Stomach smooth muscle (tissue), 2 donors: ENCODE measurements around the gene CTSL.

Experiments used
- H3K27ac ChIP-seq: one replicate; pipeline ENCODE4 v1.7.0; 2013; ENCODE audit warnings: mild to moderate bottlenecking, low read length, inconsistent platforms
- H3K27me3 ChIP-seq, 2 donors: one replicate each; pipeline ENCODE4 v1.7.0; 2013; ENCODE audit warnings: low read length in 2 of 2; ENCODE audit not compliant: insufficient read depth in 2 of 2, control insufficient read depth in 1 of 2
- H3K36me3 ChIP-seq, 2 donors: one replicate each; pipeline ENCODE4 v1.7.0; 2013; ENCODE audit warnings: low read length in 2 of 2; ENCODE audit not compliant: control insufficient read depth in 2 of 2, insufficient read depth in 2 of 2
- H3K4me1 ChIP-seq: one replicate; pipeline ENCODE4 v1.7.0; 2013; ENCODE audit warnings: low read length; ENCODE audit not compliant: control insufficient read depth, insufficient read depth
- H3K4me3 ChIP-seq, 2 donors: one replicate each; pipeline ENCODE4 v1.7.0; 2013; ENCODE audit warnings: low read length in 2 of 2
- H3K9ac ChIP-seq, 2 donors: one replicate each; pipeline ENCODE4 v1.7.0; 2013; ENCODE audit warnings: low read length in 2 of 2, mild to moderate bottlenecking in 1 of 2
- H3K9me3 ChIP-seq, 2 donors: one replicate each; pipeline ENCODE4 v1.7.0; 2013; ENCODE audit warnings: low read length in 2 of 2; ENCODE audit not compliant: control insufficient read depth in 2 of 2
- donor health status: healthy.
- donor health status: Pancreatic carcinoma.

CTSL gene

DNA sequence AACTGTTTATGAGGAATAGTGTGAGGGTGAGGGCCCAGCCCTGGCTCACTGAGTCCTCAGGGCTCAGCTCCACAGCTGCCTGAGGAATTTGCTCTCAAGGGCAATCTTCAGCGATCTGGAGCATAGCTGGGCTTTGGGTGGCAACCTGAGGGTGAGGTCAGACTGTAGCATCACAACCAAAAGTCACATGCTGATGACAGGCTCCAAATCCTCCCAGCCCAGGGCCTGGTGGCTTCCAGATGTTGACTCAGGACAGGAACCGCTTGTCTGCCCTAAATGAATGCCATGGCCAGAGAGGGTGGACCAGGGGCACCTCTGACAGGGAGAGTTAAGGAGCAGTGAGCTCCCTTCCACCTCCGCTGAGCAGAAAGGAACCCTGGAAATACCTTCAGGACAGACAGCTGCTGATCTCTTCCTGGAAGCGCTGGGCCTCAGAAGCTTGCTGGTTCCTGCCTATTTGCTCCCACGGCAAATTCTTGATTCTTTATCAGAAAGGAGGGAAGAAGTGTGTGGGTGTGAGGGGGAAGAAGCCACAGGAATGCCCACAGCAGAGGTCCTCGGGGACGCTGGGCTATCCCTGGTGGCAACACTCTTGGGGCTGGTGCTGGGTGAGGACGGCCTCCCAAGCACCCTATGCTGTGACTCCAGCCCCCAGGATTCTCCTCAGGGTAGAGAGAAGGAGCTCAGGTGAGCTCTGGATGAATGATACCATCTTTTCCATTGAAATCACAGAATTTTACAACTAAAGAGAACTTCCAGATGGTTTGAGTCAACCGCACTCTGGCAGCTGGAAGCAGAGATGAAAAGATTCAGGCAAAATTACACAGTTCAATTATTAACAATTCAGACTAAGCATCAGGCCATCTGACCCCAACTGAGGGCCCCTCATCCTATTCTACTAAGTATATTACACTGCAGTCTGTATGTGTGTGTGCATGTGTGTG, 13.8 kb upstream of the CTSL start:
- Histone ChIP-seq H3K36me3 (peaks cover 6 to 10% of the 10 kb centered on the region in 2 donors), H3K27me3 (no peaks in the 10 kb centered on the region), H3K9me3 (no peaks in the 10 kb centered on the region), H3K27ac (no peak overlapping the region), H3K4me1 (peaks cover 6% of the 10 kb centered on the region), H3K4me3 (no peak overlapping the region), H3K9ac (no peak overlapping the region)

DNA sequence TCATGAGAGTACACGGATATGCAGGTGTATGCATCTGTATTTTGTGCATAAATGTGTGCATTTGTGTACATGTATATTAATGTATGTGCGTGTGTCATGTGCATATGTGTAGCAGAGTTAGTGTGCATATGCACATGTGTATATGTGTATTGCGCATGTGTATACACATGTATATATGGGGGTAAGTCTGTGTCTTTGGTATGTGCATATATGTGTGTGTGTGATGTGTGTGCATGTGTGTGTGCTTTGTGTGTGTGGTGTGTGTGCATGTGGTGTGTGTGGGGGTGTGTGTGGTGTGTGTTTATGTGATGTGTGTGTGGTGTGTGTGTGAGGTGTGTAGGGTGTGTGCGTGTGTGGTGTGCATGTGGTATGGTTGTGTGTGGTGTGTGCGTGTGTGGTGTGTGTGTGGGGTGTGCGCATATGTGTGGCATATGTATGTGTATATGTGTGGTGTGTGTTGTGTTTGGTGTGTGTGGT, 13.1 kb upstream of the CTSL start:
- H3K4me1 ChIP-seq: peaks cover 6% of the 10 kb centered on the region
- H3K36me3 ChIP-seq: peaks cover 3 to 7% of the 10 kb centered on the region in 2 donors
- no peaks in the 10 kb centered on the region for H3K9me3 ChIP-seq
- H3K4me3 ChIP-seq: no peak overlapping the region
- no peaks in the 10 kb centered on the region for H3K27me3 ChIP-seq
- H3K9ac ChIP-seq: no peak overlapping the region
- H3K27ac ChIP-seq: peak overlapping the region; percentile 55

DNA sequence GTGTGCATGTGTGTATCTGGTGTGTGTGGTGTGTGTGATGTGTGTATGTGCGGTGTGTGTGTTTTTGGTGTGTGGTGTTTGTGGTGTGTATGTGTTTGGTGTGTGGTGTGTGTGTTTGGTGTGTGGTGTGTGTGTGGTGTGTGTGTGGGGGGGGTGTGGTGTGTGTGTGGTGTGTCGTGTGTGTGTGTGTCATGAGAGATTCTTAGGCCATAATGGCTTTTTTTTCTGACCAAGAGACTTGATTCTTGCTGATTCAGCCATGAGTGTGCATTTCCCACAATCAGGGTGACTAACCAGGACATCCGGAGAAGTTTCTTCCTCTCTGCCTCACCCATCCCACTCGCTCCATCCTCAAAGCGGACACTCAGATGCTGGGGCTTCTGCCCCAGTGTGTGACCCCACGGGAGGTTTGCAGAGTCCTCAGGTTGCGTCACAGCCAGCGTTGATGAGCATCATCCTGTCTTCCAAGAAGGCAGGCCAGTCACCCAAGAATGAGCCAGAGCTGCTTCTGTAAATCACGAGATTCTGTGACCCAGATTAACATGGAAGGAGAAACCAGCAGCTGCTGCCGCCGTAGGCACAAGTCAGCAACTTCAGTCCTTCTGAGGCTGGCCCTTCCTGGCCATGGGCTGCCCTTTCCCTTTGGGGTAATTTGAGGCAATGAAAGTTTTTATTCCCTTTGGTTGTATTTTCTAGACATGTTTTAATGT, 12.5 kb upstream of the CTSL start:
- Histone ChIP-seq H3K27me3 (no peaks in the 10 kb centered on the region), H3K27ac (peak overlapping the region; percentile 55), H3K9me3 (no peaks in the 10 kb centered on the region), H3K9ac (peak overlapping the region in 1 of 2 donors; percentile 13), H3K4me1 (peaks cover 6% of the 10 kb centered on the region), H3K36me3 (peaks cover 3 to 4% of the 10 kb centered on the region in 2 donors), H3K4me3 (peak overlapping the region in 1 of 2 donors; percentile 52)

DNA sequence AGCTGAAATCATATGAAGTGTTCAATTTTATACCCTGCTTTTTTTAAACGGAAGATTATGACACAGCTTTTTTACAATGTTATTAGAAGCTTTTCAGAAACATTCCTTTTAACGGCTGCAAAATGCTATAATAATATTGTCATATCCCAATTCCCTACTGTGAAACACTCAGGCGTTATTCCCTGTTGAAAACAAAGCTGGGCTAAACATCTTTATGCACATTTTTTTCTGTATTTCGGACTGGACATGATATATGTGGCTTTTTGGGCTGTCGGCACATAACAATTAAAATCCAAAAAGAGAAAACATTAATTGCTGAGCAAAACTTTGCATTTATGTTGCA, 12.0 kb upstream of the CTSL start:
- no peak overlapping the region for H3K9ac ChIP-seq
- H3K27ac ChIP-seq: no peak overlapping the region
- H3K4me3 ChIP-seq: peak overlapping the region in 1 of 2 donors; percentile 52

DNA sequence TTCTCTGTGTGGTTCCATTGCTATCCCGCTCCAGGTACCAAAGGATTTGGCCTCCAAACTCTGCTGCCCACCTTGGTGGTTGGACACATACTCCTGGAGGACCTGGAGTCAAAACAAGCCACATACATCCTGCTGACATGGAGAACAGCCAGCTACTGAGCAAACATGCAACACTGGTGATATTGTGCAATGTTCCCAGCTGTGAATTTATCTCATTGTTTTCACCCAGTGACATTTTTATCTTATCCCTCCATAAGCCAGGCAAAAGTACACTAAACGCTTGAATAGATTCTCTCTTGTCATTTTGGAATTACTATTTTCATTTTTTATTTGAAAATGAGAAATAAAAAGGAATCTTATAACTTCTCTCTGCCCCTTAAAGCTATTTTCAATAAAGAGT, 11.1 kb upstream of the CTSL start:
- Histone ChIP-seq H3K27ac (no peak overlapping the region), H3K4me1 (peaks cover 6% of the 10 kb centered on the region)

More for the DNA sequence above, 12.0 kb upstream of the CTSL start:
- H3K4me1 ChIP-seq: peaks cover 6% of the 10 kb centered on the region
- H3K36me3 ChIP-seq: peaks cover 3 to 4% of the 10 kb centered on the region in 2 donors
- H3K27me3 ChIP-seq: no peaks in the 10 kb centered on the region
- H3K9me3 ChIP-seq: no peaks in the 10 kb centered on the region

DNA sequence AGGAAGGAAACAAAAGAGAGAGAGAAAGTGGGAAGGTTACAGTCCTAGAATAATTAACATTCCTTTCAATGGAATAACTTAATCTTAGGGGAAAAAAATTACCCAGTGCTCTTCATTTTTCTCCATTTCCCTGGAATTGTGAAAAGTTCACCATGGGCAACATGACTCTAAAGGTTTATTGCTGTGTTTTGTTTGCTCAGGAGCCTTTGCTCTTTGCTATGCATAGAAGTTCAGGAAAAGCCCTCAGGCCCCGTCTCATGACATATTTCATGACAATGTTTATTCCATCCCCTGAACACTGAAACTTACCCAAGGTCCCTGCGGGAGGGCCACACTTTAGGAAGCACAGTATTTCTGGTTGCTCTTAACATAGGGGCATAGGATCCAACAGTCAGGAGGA, 9.8 kb upstream of the CTSL start:
- H3K4me1 ChIP-seq: peaks cover 6% of the 10 kb centered on the region
- no peaks in the 10 kb centered on the region for H3K27me3 ChIP-seq
- no peak overlapping the region for H3K4me3 ChIP-seq
- H3K9me3 ChIP-seq: no peaks in the 10 kb centered on the region
- H3K36me3 ChIP-seq: no peaks in the 10 kb centered on the region
- no peak overlapping the region for H3K27ac ChIP-seq
- no peak overlapping the region for H3K9ac ChIP-seq

More for the DNA sequence above, 11.1 kb upstream of the CTSL start:
- Histone ChIP-seq H3K36me3 (no peaks in the 10 kb centered on the region), H3K9ac (no peak overlapping the region), H3K4me3 (no peak overlapping the region), H3K9me3 (no peaks in the 10 kb centered on the region), H3K27me3 (no peaks in the 10 kb centered on the region)

DNA sequence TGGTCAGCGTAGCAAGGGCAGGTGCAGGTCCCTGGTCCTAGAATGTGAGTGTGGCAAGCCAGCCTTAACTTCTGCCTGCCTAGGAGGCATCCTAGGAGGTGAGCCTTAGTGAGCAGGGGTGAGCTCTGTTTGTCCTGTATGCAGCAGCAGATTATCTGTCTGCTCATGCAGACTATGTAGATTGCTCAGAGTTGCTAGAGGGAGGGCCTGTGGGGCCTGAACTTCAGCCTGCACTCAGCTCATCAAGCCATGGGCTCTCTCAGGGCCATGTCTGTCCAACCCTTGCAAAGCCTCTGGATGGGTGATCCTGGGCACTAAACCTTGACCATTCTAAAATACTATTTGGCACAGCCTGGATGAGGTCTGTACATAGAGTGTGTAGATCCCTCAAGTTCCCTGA, 8.5 kb upstream of the CTSL start:
- Histone ChIP-seq H3K4me1 (peaks cover 4% of the 10 kb centered on the region), H3K4me3 (no peak overlapping the region), H3K27ac (no peak overlapping the region), H3K27me3 (no peaks in the 10 kb centered on the region), H3K9ac (no peak overlapping the region), H3K36me3 (no peaks in the 10 kb centered on the region), H3K9me3 (no peaks in the 10 kb centered on the region)

DNA sequence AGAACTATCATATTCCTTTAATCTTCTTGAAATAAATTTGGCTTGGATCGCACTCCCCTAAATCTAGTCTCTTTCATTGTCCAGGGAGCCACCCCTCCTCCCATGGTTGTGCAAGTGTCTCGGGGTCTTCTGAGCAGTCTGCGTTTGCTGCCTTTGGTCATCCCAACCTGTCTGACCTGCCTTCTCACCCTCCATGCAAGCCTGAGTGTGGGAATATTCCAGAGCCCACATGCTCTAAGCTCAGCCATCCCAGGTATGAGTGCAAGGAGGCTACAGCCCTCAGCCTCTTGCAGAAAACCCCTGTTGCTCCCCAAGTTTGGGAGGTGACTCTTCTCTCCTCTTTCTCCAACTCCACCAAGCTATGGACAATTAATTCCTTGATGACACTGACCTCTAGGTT, 7.7 kb upstream of the CTSL start:
- no peak overlapping the region for H3K9ac ChIP-seq
- no peak overlapping the region for H3K27ac ChIP-seq
- no peaks in the 10 kb centered on the region for H3K9me3 ChIP-seq
- H3K4me3 ChIP-seq: no peak overlapping the region
- H3K4me1 ChIP-seq: peaks cover 1% of the 10 kb centered on the region
- H3K27me3 ChIP-seq: no peaks in the 10 kb centered on the region
- H3K36me3 ChIP-seq: no peaks in the 10 kb centered on the region

DNA sequence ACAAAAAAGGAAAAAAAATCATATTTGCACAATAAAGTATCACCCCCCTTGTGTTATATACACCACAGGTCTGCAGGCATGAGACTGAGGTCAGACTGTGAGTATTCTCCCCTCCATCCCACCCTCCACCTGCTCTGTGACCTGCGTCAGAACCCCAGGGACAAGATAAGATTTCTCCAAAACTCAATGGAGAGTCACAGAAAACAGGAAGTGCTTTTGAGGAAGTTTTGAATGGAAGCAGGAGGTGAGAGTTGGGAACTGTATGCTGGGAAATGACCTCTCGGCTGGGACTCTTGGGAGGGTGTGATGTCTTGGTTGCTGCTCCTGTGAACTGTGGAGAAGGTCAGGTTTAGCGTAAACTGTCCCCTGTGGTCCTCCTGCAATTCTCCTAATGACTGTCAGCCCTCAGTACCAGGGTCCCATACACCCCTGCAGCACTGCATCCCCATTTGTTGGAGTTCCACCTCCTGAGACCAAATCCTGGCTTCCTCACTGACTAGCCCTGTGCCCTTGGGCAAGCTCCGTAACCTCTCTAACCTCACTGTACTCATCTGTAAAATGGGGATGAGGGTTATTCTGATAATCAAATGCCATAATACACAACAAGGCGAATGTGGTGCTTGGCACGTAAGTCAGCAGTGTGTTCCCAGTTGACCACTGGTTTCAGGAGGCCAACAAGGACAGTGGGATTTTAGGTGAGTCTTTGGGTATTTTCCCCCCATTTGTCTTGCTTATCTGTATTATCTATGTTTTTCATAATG, 6.9 kb upstream of the CTSL start:
- no peak overlapping the region for H3K9ac ChIP-seq
- H3K9me3 ChIP-seq: no peaks in the 10 kb centered on the region
- H3K4me1 ChIP-seq: no peaks in the 10 kb centered on the region
- H3K36me3 ChIP-seq: no peaks in the 10 kb centered on the region
- H3K4me3 ChIP-seq: no peak overlapping the region
- H3K27me3 ChIP-seq: no peaks in the 10 kb centered on the region
- H3K27ac ChIP-seq: no peak overlapping the region

DNA sequence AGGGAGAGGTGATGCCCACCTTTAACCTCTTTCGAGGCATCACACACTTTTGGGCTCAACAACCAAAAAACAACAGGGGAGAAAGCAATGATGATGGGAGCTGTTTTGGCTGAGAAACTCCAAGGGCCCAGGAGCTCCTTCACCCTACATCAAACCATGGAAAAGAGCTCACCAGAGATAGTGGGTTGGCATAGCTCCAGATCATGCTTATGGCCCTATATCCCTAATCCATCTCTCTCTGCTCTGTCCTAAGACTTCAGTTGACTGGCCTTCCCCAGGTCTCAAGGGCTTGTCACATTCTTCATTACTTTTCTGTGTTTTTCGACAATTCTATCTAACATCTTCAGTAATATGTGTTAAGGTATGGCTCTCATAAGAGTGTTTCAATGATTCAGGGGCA, 5.7 kb upstream of the CTSL start:
- H3K27ac ChIP-seq: no peak overlapping the region
- H3K4me1 ChIP-seq: no peaks in the 10 kb centered on the region
- no peak overlapping the region for H3K4me3 ChIP-seq
- H3K36me3 ChIP-seq: no peaks in the 10 kb centered on the region
- H3K9ac ChIP-seq: no peak overlapping the region
- no peaks in the 10 kb centered on the region for H3K27me3 ChIP-seq
- H3K9me3 ChIP-seq: no peaks in the 10 kb centered on the region
